K562 (cell line): ENCODE measurements around the gene TMEM255A. TPM values are rescaled to one million over a fixed set of nuclear protein-coding genes. Genes with fewer than 3 reads are reported as not detected.

Experiments
- BHLHE40 ChIP-seq: IDR thresholded peaks from 2 replicates; pipeline ENCODE4 v1.6.1; 2011; ENCODE audit warnings: low read length, improper control_type of control experiment
- ELK1 ChIP-seq: sonication (generic); formaldehyde crosslinking; IDR thresholded peaks from 2 replicates; pipeline ENCODE4 v1.8.1; 2022; ENCODE audit warnings: missing genetic modification reagents
- GATAD2A ChIP-seq: fragments of 450-650 bp; IDR thresholded peaks from 2 replicates; pipeline ENCODE4 v1.6.1; 2017
- HCFC1 ChIP-seq: IDR thresholded peaks from 2 replicates; pipeline ENCODE4 v1.6.1; 2012; ENCODE audit warnings: low read depth, low read length, improper control_type of control experiment
- HDAC1 ChIP-seq, 2 experiments: fragments of 450-650 bp; IDR thresholded peaks; 2 replicates each; pipeline ENCODE4 v1.6.1; 2016 to 2017; ENCODE audit warnings: inconsistent platforms in 1 of 2, mild to moderate bottlenecking in 1 of 2, moderate library complexity in 1 of 2
- HLTF ChIP-seq: fragments of 450-650 bp; IDR thresholded peaks from 2 replicates; pipeline ENCODE4 v1.6.1; 2016
- ID3 ChIP-seq, 2 experiments: fragments of 250-450 bp in 1 of 2; fragments of 450-650 bp in 1 of 2; sonication (Bioruptor Pico) in 1 of 2; IDR thresholded peaks; 2 replicates each; pipeline versions ENCODE4 v1.6.1 to v1.8.0; 2016 to 2021; ENCODE audit warnings: mild to moderate bottlenecking in 2 of 2, moderate library complexity in 2 of 2, missing compliant biosample characterization in 1 of 2, missing genetic modification characterization in 1 of 2
- JUND ChIP-seq, 2 experiments: IDR thresholded peaks; 2 replicates in 1 of 2; 3 replicates in 1 of 2; pipeline ENCODE4 v1.6.1; 2011; ENCODE audit warnings: borderline replicate concordance in 2 of 2, low read depth in 2 of 2, low read length in 2 of 2, improper control_type of control experiment in 1 of 2, missing biosample characterization in 1 of 2, missing genetic modification characterization in 1 of 2, missing genetic modification reagents in 1 of 2
- RBFOX2 ChIP-seq: fragments of 200-400 bp; formaldehyde crosslinking; IDR thresholded peaks from 2 replicates; pipeline ENCODE4 v1.6.1; 2017; ENCODE audit warnings: low read depth, mild to moderate bottlenecking, low read length, moderate library complexity
- SIX5 ChIP-seq, 2 experiments: IDR thresholded peaks; 2 replicates each; pipeline ENCODE4 v1.6.1; 2011; ENCODE audit warnings: low read length in 2 of 2, borderline replicate concordance in 1 of 2, low read depth in 1 of 2, mild to moderate bottlenecking in 1 of 2, moderate library complexity in 1 of 2; ENCODE audit not compliant: insufficient read depth in 1 of 2
- SLC30A9 ChIP-seq: fragments of 250-450 bp; sonication (Bioruptor Pico); IDR thresholded peaks from 2 replicates; pipeline ENCODE4 v1.8.0; 2022; ENCODE audit warnings: mild to moderate bottlenecking, moderate library complexity
- TAF1 ChIP-seq: IDR thresholded peaks from 2 replicates; pipeline ENCODE4 v1.6.1; 2011; ENCODE audit warnings: mild to moderate bottlenecking, low read length, moderate library complexity; ENCODE audit not compliant: insufficient read depth, control insufficient read depth, severe bottlenecking; ENCODE audit errors: extremely low read depth
- TAL1 ChIP-seq: fragments of 450-650 bp; IDR thresholded peaks from 2 replicates; pipeline ENCODE4 v1.6.1; 2016; ENCODE audit warnings: mild to moderate bottlenecking
- TFE3 ChIP-seq: fragments of 450-650 bp; formaldehyde crosslinking; IDR thresholded peaks from 2 replicates; pipeline ENCODE4 v1.4.0; 2020; ENCODE audit warnings: mild to moderate bottlenecking, mixed read lengths
- TSHZ1 ChIP-seq: fragments of 250-450 bp; sonication (Bioruptor Pico); IDR thresholded peaks from 2 replicates; pipeline ENCODE4 v1.4.0; 2020; ENCODE audit warnings: mild to moderate bottlenecking, moderate library complexity
- USF1 ChIP-seq: sonication (generic); formaldehyde crosslinking; IDR thresholded peaks from 2 replicates; pipeline ENCODE4 v1.9.0; 2022; ENCODE audit warnings: mild to moderate bottlenecking, missing genetic modification reagents
- ZSCAN32 ChIP-seq: fragments of 450-650 bp; formaldehyde crosslinking; IDR thresholded peaks from 2 replicates; pipeline ENCODE4 v1.4.0; 2020; ENCODE audit warnings: mild to moderate bottlenecking, moderate library complexity
- polyA plus RNA-seq, 8 experiments: library from polyadenylated mRNA; depleted of rRNA in 4 of 8; stranded (reverse) in 5 of 8; unstranded in 3 of 8; fragments of >200 nt; fragmentation: Nextera tagmentation in 2 of 8; fragmentation: Illumina TruSeq in 1 of 8; extraction: Ambion mirVana in 2 of 8; extraction: Trizol in 1 of 8; gene quantifications; 2 replicates each; pipeline versions ENCODE4 v1.2.1 to v1.2.3, GENCODE V29; 2011 to 2014; ENCODE audit warnings: inconsistent platforms in 1 of 8, missing spikeins in 1 of 8
- total RNA-seq, 7 experiments: library from RNA; depleted of rRNA in 6 of 7; stranded (reverse); fragments of >200 nt in 6 of 7; fragmentation: Illumina TruSeq in 2 of 7; extraction: Trizol in 2 of 7; gene quantifications; 2 replicates each; pipeline versions ENCODE4 v1.2.1 to v1.2.3, GENCODE V29; 2011 to 2021; ENCODE audit warnings: low replicate concordance in 1 of 7

Gene TMEM255A
- total and polyA plus RNA-seq, 9 of the 15 experiments (the other 6 are each of a cell fraction or from before 2014, with no cell fraction given), result 0.01 TPM; not detected in 8

GRCh38 chrX:120244735-120245498 lies 66.3 kb downstream of the TMEM255A start (continued):
- TF ChIP-seq SLC30A9 (CRISPR knock-in tag) (no peak), HDAC1 (IDR thresholded peaks at IDR 0.05) (peak; percentile 68 to 79), TAL1 (no peak), ZSCAN32 (CRISPR knock-in tag) (no peak), RBFOX2 (peak; percentile 74), USF1 (CRISPR knock-in tag) (no peak; the same call in 1 of the 2 replicates), SIX5 (IDR thresholded peaks at IDR 0.05; ENCODE audit: borderline replicate concordance in 1 of 2, insufficient read depth in 1 of 2, low read depth in 1 of 2, low read length in 2 of 2) (0 out of 4 replicates have a peak, but pooled peaks have one; percentile 3 to 31), HCFC1 (peak; percentile 77), TFE3 (CRISPR knock-in tag) (no peak), JUND (IDR thresholded peaks at IDR 0.05; ENCODE audit: borderline replicate concordance, low read depth, low read length) (peak; percentile 51; the same call in 1 of the 2 replicates), JUND (tag; IDR thresholded peaks at IDR 0.05; ENCODE audit: borderline replicate concordance, low read depth, low read length) (no peak; the same call in 1 of the 3 replicates), TAF1 (peak; percentile 70), GATAD2A (no peak), BHLHE40 (0 out of 2 replicates have a peak, but pooled peaks have one; percentile 20), ELK1 (CRISPR knock-in tag) (no peak), ID3 (CRISPR knock-in tag; IDR thresholded peaks at IDR 0.05) (no peak), ID3 (tag; IDR thresholded peaks at IDR 0.05) (peak; percentile 67; the same call in 1 of the 2 replicates), HLTF (no peak), TSHZ1 (CRISPR knock-in tag) (no peak)
